Effector CD8-positive, alpha-beta T cell (primary cell): Measurements from ENCODE around the gene EEF2.
A peak's percentile ranks its signal among the peaks of the same experiment; 100 is the strongest.
"Not testable (repeated sequence)": the region's sequence is repeated elsewhere in the genome, so short reads cannot be mapped to it uniquely, and the experiment has no call there.

Source experiments
- DNase-seq: peaks from one replicate; lab custom pipeline; 2025; lab: John Stamatoyannopoulos, UW

Gene EEF2

DNA sequence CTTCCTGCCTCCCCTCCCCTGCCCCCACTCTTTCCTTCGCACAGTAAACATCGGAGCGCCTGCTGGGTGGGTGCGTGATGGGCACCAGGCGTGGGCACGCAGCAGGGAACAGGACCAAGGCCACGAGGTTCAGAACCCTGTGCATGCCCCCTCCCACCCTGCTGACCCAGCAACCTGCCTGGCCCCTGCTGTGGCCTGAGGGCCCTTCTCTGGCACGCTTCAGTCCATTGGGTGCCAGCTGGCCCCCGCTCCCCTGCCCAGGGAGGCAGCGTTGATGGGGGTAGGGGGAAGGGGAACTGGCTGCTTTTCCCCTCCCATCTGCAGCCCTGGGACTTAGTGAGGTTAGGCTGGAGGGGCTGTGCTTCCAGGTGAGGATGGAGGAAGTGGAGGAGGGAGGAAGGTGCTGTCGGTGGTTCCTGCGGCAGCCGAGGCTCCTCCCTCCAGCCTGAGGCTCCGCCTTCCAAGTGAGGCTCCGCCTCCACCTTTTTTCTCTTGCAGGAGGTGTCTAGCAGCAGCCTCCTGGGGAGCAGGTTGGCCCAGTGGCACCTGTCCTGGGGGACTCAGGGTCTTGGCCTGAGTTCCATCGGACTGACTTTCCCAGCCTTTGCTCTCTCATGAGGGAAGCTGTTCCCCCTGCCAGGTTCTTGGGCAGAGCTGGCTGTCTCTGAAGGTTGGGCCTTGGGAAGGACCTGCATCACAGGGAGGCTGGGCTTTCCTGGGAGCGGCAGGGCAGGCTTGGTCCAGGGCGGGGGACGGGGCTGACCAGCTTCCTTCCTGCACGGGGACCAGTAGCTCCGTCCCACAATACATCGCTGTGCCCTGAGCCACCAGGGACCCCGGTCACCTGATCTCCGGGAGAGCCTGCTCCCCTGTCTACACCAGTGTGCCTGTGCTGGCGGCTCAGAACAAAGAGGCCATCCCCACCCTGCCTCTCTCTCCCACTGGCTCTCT, 29.6 kb upstream of the EEF2 start:
- peak; percentile 12 for DNase-seq

DNA sequence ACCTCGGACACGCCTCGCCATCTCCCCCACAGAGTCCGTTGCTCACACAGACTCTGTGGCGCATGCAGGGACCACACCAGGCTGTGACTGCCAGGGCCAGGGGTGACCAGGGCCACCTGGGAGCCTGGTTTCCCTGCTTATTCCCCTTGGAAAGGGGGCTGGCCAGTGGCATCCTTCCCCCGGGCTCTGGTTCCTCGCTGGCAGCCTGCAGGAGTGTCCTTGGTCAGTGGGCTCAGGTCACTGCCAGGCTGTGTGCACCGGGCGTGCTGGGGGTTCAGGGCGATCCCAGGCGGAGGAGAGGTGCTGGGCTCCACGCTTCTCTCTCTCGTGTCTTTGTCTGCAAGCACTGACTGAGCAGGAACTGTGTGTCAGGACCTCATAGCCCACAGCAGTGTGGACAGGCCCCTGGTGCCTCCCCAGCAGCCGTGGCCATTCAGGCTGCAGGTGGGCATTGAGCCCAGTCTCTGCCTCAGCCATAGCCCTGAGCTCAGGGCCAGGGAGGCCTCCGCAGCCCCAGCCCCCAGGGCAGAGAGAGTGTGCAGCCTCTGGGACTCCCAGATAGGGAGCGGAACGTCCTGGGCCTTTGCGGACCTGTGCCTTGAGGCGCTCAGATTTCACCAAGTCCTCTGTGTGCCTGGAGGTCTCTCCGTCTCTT, 28.8 kb upstream of the EEF2 start:
- no peak for DNase-seq

DNA sequence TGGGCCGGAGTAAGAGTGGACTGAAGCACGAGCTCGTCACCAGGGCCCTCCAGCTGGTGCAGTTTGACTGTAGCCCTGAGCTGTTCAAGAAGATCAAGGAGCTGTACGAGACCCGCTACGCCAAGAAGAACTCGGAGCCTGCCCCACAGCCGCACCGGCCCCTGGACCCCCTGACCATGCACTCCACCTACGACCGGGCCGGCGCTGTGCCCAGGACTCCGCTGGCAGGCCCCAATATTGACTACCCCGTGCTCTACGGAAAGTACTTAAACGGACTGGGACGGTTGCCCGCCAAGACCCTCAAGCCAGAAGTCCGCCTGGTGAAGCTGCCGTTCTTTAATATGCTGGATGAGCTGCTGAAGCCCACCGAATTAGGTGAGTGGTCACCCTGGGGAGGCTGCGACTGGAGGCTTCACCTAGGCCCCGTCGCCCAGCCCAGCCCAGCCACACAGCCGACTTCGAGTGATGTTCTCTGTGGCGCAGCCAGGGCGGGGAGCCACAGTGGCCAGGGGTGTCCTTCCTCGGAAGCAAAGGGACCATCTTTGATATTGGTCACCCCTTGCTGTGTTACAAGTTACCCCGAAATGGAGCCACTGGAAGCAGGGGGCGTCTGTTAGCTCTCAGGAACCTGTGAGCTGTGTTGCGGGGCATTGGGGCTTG, 27.8 kb upstream of the EEF2 start:
- no peak for DNase-seq

DNA sequence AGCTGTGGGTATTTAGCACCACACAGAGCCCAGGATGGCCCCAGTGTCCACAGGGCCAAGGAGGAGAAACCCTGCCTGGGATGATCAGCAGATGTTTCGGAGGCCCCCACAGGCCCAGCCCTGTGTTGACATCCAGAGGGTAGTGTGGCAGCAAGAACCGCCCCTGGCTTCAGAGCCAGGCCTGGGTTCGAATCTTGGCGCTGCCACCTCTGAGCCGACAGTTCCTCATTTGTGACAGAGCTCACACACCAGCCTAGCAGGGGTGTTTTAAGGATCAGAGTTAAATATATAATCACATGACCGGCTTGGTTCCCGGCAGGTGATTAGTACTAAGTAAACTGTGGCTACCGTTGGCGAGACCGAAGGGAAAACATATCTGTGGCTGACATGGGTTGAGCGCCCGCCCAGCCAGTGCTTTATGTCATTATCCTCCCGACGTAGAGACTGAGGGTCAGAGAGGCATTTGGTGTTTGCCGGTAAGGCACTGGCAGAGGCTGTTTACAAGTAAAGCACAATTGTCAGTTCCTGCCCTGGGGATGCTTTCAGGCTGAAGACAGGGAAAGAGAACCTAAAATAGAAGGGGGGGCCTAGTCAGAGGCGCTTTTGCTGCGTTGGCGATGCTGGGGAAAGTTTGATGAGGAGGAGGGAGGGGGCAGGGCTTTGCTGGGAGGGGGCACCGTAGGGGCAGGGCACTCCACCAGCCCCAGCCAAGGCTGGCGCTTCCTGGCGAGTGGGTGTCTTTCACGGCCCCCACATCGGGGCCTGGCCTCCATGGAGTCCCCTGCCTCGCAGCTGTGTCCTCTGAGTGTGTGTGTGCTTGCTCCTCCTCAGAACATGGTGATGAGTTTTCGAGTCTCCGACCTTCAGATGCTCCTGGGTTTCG, 27.1 kb upstream of the EEF2 start:
- DNase-seq = no peak

DNA sequence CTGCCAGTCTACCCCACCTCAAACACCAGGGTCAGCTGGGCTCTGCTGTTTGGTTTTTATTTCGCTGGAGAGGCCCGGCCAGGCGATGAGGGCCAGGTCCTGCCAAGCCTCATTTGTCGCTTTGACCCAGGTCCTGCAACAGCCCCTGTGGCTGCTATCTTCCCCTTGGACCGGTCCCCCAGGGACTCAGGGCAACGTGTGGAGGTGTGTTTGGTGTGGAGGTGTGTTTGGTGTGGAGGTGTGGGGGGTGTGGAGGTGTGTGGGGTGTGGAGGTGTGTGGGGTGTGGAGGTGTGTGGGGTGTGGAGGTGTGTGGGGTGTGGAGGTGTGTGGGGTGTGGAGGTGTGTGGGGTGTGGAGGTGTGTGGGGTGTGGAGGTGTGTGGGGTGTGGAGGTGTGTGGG, 26.2 kb upstream of the EEF2 start:
- not testable (repeated sequence) for DNase-seq

DNA sequence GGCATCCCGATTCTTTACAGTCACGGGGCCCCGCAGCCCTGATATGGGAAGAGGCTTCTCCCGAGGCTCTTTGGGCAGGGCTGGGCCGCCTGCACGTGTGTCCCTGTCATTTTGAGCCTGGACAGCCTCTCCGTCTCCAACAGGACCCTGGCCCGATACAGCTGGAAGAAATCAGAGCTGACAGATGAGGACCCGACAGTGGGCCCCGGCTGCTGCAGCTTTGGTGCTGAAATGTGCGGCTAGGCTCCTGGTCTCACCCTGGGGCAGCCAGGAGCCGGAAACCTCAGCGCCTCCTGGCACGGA, 25.5 kb upstream of the EEF2 start:
- no peak for DNase-seq

DNA sequence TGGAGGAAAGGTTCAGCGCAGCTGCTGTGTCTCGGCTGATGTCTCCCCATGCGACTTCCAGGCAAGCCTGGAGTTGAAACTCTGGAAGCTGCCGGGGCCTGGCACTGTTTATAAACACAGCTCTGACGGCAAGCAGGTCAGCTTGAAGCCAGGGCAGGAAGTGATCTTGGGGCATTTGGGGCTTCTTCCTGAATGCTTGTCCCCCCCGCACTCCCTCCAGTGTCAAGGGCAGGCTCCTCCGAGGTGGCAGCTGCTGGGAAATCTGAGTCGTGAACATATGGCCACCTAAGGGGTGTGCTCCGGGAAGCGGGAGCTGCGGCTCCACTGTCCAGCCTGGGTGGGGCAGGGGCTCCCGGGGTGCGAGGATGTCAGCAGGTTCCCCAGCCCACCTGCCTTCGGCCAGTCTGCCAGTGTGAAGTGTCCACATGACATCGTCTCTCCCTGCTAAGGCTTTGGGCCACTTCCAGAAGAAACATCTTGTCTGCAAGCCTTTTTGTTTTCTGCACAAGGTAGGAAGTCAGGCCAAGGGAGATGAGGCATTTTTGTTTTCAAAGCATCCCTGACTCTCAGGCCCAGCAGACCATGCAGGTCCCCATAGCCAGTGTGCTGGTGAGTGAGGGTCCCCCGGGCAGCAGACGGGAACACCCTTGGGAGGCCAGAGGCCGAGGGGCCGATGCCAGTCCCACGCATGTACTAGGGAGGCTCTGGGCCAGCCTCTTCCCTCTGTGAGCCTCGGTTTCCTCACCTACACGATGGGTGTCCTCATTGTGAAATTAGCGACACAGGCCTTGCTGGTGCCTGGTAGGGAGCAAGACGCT, 24.9 kb upstream of the EEF2 start:
- no peak for DNase-seq

DNA sequence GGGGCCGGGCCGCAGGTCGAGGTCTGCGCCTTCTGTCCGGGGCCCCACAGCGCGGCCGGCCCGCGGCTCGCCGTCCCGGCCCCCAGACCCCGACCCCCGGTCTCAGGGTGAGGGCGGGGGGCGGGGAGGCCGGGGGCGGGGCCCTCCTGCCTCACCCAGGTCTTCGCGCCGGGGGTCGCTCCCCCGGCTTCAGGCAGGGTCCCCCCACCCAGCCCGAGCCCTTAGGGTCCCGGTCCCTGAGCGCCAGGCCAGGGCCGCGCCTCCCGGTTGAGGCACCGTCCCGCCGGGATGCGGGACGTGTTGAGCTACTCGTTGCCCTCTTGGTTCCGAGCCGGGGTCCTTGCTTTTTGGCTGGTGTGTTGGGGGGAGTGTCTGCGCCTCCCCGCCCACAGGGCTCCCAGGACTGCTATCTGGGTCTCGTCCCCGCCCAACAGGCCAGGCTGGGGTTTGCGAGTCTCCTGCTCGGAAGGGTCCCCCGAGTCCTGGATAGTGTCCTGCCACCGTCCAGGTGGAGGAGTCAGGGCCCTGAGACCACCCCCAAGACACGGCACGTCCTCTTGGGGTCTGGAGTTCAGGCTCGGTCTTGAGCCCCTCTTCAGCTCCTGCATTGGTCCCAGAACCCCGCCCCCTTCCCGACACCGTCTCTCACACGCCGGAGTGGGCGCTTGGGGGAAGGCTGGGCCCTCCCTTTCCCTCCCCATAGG, 22.7 kb upstream of the EEF2 start:
- peak; percentile 24 for DNase-seq

DNA sequence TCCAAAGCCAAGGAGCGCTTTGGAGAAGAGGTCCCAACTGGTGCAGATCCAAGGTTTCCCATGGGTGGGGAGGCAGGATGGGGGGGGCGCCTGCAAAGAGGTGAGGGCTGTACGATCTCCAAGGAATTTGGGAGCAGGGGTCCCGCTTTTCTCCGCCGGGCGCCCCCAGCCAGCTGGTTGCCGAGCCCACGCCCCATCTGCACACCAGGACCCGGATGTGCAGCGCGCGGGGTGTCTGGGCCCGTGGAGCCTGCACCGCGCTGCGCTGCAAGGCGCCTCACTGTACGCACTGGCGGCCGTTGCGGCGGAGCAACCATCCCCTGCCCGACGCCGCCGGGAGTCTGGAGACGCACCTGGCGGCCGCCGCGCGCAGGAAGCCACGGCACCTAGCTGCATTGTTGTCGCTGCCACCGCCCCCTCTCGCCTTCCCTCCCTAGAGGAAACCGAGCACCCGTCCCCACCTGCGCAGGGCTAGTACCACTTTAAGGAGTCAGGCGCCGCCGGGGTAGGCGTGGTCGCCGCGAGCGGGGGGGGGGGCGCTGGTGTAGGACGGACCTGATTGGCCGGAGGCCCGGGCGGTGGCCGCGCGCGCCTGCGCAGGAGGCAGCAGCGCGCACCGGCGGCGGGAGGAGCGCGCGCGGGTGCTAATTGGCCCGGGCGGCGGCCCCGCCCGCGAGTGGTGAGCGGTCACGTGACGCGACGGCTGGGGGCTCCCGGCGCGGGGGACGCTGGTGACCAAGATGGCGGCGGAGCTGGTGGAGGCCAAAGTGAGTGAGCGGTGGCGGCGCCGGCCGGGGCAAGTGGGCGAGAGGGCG, 22.0 kb upstream of the EEF2 start, which contains the start of gene PIAS4:
Gene PIAS4, plus strand, starts transcription at position 716 of the 815 bp plus-strand sequence. Its CDS starts 25 bp downstream, at position 741.
- DNase-seq = peak; percentile 96

DNA sequence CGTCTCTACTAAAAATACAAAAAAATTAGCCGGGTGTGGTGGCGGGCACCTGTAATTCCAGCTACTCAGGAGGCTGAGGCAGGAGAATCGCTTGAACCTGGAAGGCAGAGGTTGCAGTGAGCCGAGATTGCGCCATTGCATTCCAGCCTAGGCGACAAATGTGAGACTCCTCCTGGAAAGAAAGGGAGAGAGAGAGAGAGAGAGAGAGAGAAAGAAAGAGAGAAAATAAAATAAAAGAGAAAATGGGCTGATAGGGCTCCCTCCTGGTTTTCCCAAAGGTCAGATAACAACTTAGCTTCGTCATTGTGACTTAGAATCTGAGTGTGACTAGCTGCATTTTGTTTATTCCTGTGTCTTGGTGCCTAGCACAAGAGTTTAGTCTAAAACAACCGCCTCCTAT, 20.2 kb upstream of the EEF2 start:
- not testable (repeated sequence) for DNase-seq

DNA sequence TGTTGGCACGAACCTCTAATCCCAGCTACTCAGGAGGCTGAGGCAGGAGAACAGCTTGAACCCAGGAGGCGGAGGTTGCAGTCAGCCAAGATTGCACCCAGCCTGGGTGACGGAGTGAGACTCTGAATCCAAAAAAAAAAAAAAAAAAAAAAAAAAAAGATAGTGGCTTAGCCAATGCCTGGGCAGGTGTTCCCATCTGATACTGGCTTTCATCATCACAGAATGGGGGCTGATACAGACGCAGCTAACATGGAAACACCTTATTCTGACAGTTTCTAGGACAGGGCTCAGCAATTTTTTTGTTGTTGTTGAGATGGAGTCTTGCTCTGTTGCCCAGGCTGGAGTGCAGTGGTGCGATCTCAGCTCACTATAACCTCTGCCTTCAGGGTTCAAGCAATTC, 15.5 kb upstream of the EEF2 start:
- DNase-seq = not testable (repeated sequence)

DNA sequence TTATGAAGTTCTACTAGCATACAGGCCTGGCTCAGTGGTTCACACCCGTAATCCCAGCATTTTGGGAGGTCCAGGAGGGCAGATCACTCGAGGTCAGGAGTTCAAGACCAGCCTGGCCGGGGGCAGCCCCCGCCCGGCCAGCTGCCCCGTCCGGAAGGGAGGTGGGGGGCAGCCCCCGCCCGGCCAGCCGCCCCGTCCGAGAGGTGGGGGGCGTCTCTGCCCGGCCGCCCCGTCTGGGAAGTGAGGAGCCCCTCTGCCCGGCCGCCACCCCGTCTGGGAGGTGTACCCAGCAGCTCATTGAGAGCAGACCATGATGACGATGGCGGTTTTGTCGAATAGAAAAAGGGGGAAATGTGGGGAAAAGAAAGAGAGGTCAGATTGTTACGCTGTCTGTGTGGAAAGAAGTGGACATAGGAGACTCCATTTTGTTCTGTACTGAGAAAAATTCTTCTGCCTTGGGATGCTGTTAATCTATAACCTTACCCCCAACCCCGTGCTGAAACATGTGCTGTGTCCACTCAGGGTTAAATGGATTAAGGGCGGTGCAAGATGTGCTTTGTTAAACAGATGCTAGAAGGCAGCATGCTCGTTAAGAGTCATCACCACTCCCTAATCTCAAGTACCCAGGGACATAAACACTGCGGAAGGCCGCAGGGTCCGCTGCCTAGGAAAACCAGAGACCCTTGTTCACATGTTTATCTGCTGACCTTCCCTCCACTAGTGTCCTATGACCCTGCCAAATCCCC, 13.6 kb upstream of the EEF2 start:
- not testable (repeated sequence) for DNase-seq

DNA sequence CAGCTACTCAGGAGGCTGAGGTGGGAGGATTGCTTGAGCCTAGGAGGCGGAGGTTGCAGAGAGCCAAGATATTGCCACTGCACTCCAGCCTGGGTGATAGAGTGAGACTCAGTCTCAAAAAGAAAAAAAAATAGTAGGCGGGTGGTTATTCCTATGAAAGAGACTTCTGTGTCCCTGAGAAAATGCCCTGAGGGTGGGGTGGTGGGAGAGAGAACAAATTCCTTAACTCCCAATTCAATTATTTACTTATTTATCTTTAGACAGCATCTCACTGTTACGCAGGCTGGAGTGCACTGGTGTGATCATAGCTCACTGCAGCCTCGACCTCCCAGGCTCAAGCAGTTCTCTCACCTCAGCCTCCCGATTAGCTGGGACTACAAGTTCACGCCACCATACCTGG, 10.3 kb upstream of the EEF2 start:
- DNase-seq = no peak

DNA sequence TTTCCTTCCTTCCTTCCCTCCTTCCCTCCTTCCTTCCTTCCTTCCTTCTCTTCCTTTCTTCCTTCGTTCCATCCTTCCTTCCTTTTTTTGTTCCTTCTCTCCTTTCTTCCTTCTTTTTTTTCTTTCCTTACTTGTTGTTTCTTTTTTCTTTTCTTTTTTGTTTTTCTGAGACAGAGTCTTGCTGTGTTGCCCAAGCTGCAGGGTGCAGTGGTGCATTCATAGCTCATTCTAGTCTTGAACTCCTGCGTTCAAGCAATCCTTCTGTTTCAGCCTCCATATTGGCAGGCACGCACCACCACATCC, 5.5 kb upstream of the EEF2 start:
- DNase-seq = no peak

DNA sequence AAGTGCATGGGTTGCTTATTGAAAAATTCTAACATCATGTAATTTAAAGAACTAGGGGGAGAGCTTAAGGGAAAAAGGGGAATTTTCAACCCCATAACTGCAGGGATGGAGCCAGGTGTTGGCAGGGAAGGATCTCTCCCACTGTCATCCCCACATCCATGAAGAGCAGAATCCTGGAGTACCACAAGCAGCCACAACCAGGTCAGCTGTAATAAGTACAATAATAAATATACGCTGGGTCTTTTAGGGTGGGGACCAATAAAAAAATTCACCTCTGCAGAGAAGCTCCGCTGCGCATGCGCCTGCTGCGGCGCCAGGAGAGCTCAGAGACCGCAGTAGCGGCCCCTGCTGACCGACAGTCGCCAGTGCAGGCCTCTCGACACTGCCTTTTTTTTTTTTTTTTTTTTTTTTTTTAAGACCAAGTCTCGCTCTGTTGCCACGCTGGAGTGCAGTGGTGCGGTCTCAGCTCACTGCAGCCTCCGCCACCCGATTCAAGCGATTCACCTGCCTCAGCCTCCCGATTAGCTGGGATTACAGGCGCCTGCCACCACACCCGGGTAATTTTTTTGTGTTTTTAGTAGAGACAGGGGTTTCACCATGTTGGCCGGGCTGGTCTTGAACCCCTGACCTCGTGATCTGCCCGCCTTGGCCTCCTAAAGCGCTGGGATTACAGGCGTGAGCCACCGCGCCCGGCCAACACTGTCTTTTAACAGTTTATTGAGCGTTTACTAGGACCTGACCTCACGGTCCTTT, 2.5 kb upstream of the EEF2 start:
- peak; percentile 81 for DNase-seq

DNA sequence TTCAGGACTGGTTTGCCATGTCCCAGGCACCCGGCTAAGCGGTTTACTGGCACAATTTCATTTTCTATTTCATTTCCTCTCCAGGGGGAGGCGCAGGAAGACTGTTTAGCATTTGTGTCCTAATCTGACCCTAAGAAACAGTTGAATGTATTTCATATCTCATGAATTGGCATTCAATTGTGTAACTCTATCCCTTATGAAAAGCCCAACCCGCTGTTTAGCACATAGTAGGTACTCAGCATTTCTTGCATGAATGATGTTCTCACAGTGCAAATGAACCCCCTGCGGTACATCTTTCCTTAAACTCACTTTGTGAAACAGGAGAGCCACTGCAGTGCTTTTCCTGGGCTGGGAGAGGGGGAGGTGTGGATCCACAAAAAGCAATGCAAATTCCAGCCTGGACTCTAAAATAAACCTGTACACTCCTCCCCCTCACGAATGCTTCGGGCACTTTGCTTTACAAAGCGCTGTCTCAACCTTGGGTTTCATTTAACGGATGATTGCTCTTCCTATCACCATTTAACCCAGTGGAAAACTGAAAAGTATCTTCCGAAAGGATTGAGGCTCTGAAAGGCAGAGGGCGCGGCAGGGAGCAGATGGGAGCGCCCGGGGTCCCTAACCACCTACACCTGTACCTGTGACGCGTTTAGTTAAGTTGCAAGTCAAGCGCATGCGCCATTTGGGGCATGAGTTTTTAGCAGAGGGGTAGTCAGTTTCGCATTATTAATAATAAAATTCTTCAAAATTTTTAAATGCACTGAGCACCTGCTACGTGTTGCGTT, 1.2 kb upstream of the EEF2 start:
- peak; percentile 39 for DNase-seq

DNA sequence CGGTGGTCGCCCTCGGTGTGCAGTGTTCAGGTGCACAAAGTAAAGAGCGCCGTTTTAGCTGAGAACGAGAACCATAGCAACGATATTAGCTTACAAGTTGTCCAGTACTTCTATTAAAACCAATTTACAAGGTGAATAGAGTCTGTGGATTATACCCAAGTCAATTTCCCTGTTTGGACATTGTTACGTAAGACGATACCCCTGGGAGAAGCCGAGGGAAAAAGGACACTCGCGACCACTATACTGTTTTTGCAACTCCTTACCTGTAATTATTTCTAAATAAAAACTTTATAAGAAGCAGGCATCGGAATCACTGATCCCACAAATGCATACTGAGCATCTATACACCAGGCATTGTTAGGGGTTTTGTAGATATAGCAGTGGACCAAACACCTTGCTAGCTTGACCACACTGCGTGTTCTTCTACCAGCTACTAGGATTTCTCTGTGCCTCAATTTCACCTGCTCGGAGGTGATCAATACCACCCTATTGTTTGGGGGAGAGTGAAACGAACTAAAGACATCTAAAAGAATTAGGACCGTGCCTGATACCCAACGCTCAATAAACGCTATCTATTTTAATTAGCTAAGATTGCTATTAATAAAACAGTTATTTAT, 488 bp upstream of the EEF2 start:
- no peak for DNase-seq
